CD4-positive, alpha-beta memory T cell (primary cell): ENCODE measurements around the gene DNAJC12. TPM values are rescaled to one million over a fixed set of nuclear protein-coding genes. Genes with fewer than 3 reads are reported as not detected.

Experiments
- CTCF ChIA-PET: fragments of 350-600 bp; sonication (Branson Sonifier 250); formaldehyde crosslinking; loops from one replicate; lab custom pipeline; 2021; ENCODE audit warnings: inconsistent platforms; ENCODE audit not compliant: partially characterized antibody; lab: Charles Lee
- POLR2A ChIA-PET: fragments of 350-600 bp; sonication (Branson Sonifier 250); formaldehyde crosslinking; loops from one replicate; lab custom pipeline; 2021; ENCODE audit not compliant: partially characterized antibody; lab: Charles Lee
- DNase-seq, 5 donors: peaks; one replicate each; pipeline versions ENCODE4 v3.0.0 to v3.0.0-alpha.2; 2020 to 2022; ENCODE audit warnings: mixed read lengths in 1 of 5
- H3K27ac ChIP-seq: one replicate; pipeline ENCODE4 v1.7.0; 2013; ENCODE audit warnings: low read depth, low read length
- H3K27me3 ChIP-seq: 2 replicates; pipeline ENCODE4 v1.7.0; 2013; ENCODE audit warnings: mild to moderate bottlenecking, low read length, moderate library complexity; ENCODE audit not compliant: insufficient read depth
- H3K36me3 ChIP-seq: 2 replicates; pipeline ENCODE4 v1.7.0; 2013; ENCODE audit warnings: mild to moderate bottlenecking, low read length, moderate library complexity; ENCODE audit not compliant: insufficient read depth
- H3K4me1 ChIP-seq: 2 replicates; pipeline ENCODE4 v1.7.0; 2013; ENCODE audit warnings: mild to moderate bottlenecking, low read length, moderate library complexity; ENCODE audit not compliant: insufficient read depth
- H3K4me3 ChIP-seq, 2 donors: one replicate each; pipeline ENCODE4 v1.7.0; 2013; ENCODE audit warnings: low read length in 2 of 2, mild to moderate bottlenecking in 1 of 2
- H3K9me3 ChIP-seq, 2 donors: one replicate each; pipeline ENCODE4 v1.7.0; 2013; ENCODE audit warnings: low read length in 2 of 2, control low read depth in 1 of 2; ENCODE audit not compliant: control insufficient read depth in 1 of 2
- H3K27ac Mint-ChIP-seq, 7 donors: one replicate each; pipeline ENCODE4 v1.8.0; 2020 to 2021; ENCODE audit warnings: mixed read lengths in 7 of 7, mild to moderate bottlenecking in 6 of 7, inconsistent platforms in 3 of 7, moderate library complexity in 3 of 7
- H3K27me3 Mint-ChIP-seq, 2 donors: one replicate each; pipeline ENCODE4 v1.8.0; 2020 to 2021; ENCODE audit warnings: mixed read lengths in 2 of 2
- H3K36me3 Mint-ChIP-seq, 2 donors: one replicate each; pipeline ENCODE4 v1.8.0; 2020 to 2021; ENCODE audit warnings: mixed read lengths in 2 of 2, inconsistent platforms in 1 of 2, mild to moderate bottlenecking in 1 of 2
- H3K4me1 Mint-ChIP-seq, 4 donors: one replicate each; pipeline ENCODE4 v1.8.0; 2020 to 2021; ENCODE audit warnings: mixed read lengths in 4 of 4, mild to moderate bottlenecking in 1 of 4
- H3K4me3 Mint-ChIP-seq, 8 donors: one replicate each; pipeline ENCODE4 v1.8.0; 2020 to 2021; ENCODE audit warnings: mixed read lengths in 8 of 8, mild to moderate bottlenecking in 7 of 8, moderate library complexity in 6 of 8, inconsistent platforms in 3 of 8
- H3K9me3 Mint-ChIP-seq, 8 donors: one replicate each; pipeline ENCODE4 v1.8.0; 2020 to 2021; ENCODE audit warnings: mixed read lengths in 8 of 8, mild to moderate bottlenecking in 5 of 8, inconsistent platforms in 3 of 8, moderate library complexity in 1 of 8
- intact Hi-C: fragments of 100-400 bp; cut with micrococcal nuclease; formaldehyde crosslinking; loops from one replicate; pipeline ENCODE4 v1.15.1; 2023
- polyA plus RNA-seq, 2 donors: library from polyadenylated mRNA; unstranded; fragments of 300-500 nt; fragmentation: Illumina TruSeq; gene quantifications; one replicate each; pipeline ENCODE4 v1.2.3, GENCODE V29; 2021
- total RNA-seq, 2 experiments: library from RNA; stranded (reverse); gene quantifications; one replicate each; pipeline ENCODE4 v1.2.3, GENCODE V29; 2021

Gene DNAJC12
- total and polyA plus RNA-seq, 4 experiments from 2014 or later = 0.22 TPM; not detected in 3

DNA sequence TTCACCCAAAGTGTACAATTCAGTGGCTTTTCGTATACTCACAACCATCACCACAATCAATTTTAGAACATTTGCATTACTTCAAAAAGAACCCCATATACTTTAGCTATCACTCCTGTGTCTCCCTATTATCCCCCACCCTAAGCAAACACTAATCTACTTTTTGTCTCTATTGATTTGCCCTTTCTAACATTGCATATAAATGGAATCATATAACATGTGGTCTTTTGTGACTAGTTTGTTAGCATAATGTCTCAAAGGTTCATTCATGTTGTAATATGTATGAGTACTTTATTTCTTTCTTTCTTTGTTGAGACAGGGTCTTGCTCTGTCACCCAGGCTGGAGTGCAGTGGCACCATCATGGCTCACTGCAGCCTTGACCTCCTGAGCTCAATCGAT, 21.0 kb upstream of the DNAJC12 start:
- ChIA-PET CTCF (interaction anchor here (0.6 to 6.5 kb wide), 5 partner anchors 9 to 444 kb away, joined by 3 to 190 read pairs (median 3); no protein-coding TSS in a partner anchor), POLR2A (no interaction called here)
- H3K27ac ChIP-seq = no peak overlapping the region
- no peaks in the 10 kb centered on the region for H3K9me3 ChIP-seq
- no peaks in the 10 kb centered on the region for H3K36me3 ChIP-seq
- Mint-ChIP-seq H3K9me3 (no peaks in the 10 kb centered on the region), H3K4me1 (peaks cover 2 to 9% (median 5%) of the 10 kb centered on the region in 4 donors), H3K4me3 (no peak overlapping the region), H3K27ac (no peak overlapping the region), H3K36me3 (no peaks in the 10 kb centered on the region), H3K27me3 (no peaks in the 10 kb centered on the region)
- intact Hi-C loops = no loop called here
- H3K4me1 ChIP-seq = no peaks in the 10 kb centered on the region
- no peak for DNase-seq
- no peaks in the 10 kb centered on the region for H3K27me3 ChIP-seq
- H3K4me3 ChIP-seq = no peak overlapping the region

DNA sequence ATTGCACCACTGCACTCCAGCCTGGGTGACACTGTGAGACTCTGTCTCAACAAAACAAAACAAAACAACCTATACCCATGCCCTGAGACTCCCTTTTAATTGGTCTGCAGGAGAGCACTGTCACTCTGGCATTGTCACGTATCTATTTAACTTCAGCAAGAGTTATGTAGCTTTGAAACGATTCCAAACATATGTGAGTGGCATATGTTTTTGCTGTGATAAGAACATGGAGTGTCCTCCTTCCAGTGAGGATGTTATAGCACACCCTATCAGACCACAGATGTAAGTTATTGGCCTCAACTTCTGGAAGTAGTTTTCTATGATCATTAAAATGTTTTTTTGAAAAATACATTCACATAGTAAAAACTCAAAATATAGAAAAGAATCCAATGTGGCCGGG, 15.5 kb upstream of the DNAJC12 start:
- Mint-ChIP-seq H3K27ac (no peak overlapping the region), H3K4me3 (no peak overlapping the region), H3K36me3 (peaks cover 0 to 6% of the 10 kb centered on the region in 2 donors), H3K27me3 (no peaks in the 10 kb centered on the region), H3K4me1 (peaks cover 7 to 26% (median 11%) of the 10 kb centered on the region in 4 donors), H3K9me3 (no peaks in the 10 kb centered on the region)
- POLR2A ChIA-PET = no interaction called here
- intact Hi-C loops = no loop called here
- Histone ChIP-seq H3K27ac (no peak overlapping the region), H3K9me3 (no peaks in the 10 kb centered on the region), H3K36me3 (no peaks in the 10 kb centered on the region), H3K4me1 (peaks cover 8% of the 10 kb centered on the region), H3K27me3 (no peaks in the 10 kb centered on the region), H3K4me3 (no peak overlapping the region)
- DNase-seq = no peak
- CTCF ChIA-PET = interaction anchor here (1.0 to 6.5 kb wide), 4 partner anchors 9 to 304 kb away, joined by 3 to 190 read pairs (median 4); no protein-coding TSS in a partner anchor

- intact Hi-C loops = no loop called here
- H3K4me3 Mint-ChIP-seq = peak overlapping the region in 1 of 8 donors; percentile 23
- H3K27me3 Mint-ChIP-seq = no peaks in the 10 kb centered on the region
- Histone ChIP-seq H3K4me3 (no peak overlapping the region), H3K36me3 (no peaks in the 10 kb centered on the region), H3K4me1 (peaks cover 8% of the 10 kb centered on the region), H3K27me3 (no peaks in the 10 kb centered on the region), H3K27ac (no peak overlapping the region), H3K9me3 (no peaks in the 10 kb centered on the region)
- peaks cover 0 to 6% of the 10 kb centered on the region in 2 donors for H3K36me3 Mint-ChIP-seq
- ChIA-PET CTCF (interaction anchor here (1.0 to 6.5 kb wide), 4 partner anchors 193 to 305 kb away, joined by 3 to 190 read pairs (median 11); no protein-coding TSS in a partner anchor), POLR2A (no interaction called here)
- DNase-seq = no peak
- no peaks in the 10 kb centered on the region for H3K9me3 Mint-ChIP-seq
- H3K27ac Mint-ChIP-seq = no peak overlapping the region
- H3K4me1 Mint-ChIP-seq = peaks cover 7 to 26% (median 11%) of the 10 kb centered on the region in 4 donors
Measured at GRCh38 chr10:67852761-67853160, 14.8 kb upstream of the DNAJC12 start.

DNA sequence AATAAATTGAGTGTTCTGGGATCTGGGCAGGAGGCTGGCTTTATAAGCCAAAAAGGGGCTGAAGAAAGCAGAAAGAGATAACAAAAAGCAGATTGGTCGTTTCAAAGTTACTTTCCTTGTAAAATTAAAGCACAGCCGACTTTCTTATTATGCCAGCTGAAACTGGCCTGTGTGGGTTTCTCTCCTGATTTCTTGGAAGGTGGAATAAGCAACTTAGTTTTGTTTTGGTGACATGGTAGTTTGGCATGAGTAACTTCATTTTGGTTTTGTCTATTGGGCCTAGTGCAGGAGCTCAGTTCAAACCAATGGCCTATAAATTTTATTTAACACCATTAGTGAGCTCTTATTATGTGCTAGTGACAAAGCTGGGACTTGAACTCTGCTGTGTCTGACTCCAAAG, 13.2 kb upstream of the DNAJC12 start:
- DNase-seq = no peak
- ChIA-PET CTCF (interaction anchor here (0.8 to 2.6 kb wide), 2 partner anchors 36 to 306 kb away, joined by 3 to 18 read pairs; no protein-coding TSS in a partner anchor), POLR2A (interaction anchor here (0.8 to 1.3 kb wide), 3 partner anchors 33 to 224 kb away, joined by 3 read pairs; partner anchors contain the start of genes HERC4 and SIRT1)
- H3K27me3 Mint-ChIP-seq = no peaks in the 10 kb centered on the region
- Histone ChIP-seq H3K27me3 (no peaks in the 10 kb centered on the region), H3K27ac (no peak overlapping the region), H3K9me3 (no peaks in the 10 kb centered on the region), H3K36me3 (no peaks in the 10 kb centered on the region), H3K4me3 (no peak overlapping the region), H3K4me1 (peaks cover 8% of the 10 kb centered on the region)
- H3K27ac Mint-ChIP-seq = peak overlapping the region in 1 of 7 donors; percentile 31
- peaks cover 0 to 2% (median 0%) of the 10 kb centered on the region in 8 donors for H3K9me3 Mint-ChIP-seq
- peaks cover 0 to 6% of the 10 kb centered on the region in 2 donors for H3K36me3 Mint-ChIP-seq
- H3K4me3 Mint-ChIP-seq = peak overlapping the region in 4 of 8 donors; percentile 3 to 52 (median 34)
- peaks cover 7 to 26% (median 11%) of the 10 kb centered on the region in 4 donors for H3K4me1 Mint-ChIP-seq
- intact Hi-C loops = no loop called here

DNA sequence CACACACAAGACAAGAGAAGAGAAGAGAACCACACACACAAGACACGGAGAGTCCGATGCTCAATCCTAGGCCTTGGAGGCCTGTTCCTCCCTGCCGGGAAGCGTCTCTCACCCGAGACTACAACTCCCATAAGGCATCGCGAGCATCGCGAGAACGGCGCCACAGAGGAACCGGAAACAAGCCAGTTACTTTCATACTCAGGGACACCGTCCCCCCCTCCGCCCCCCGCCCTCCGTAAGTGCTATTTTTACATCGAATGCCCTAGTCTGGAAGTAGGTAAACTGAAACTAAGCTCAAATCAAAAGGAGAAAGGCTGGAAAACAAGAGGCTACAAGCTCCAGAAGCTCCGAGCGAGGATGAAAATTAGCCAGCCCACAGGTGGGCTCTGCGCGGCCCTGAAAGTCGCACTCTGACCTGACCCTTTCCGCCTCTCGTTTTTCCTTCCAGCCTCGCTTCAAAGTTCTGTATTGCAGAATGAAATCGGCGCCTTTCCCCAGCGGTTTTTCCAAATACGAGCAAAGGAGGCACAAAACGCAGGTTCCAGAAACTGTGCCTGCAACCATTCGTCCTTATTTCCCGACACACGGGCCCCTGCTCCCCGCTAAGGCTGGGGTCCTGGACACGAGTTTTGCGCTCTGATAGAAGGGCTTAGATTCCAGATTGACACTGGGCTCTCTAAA, 11.5 kb upstream of the DNAJC12 start:
- peak overlapping the region; percentile 90 to 99 (median 96) for H3K4me3 Mint-ChIP-seq
- intact Hi-C loops = loop anchor here (1.0 kb wide), 5 partner anchors 35 to 1052 kb away; partner anchors contain the start of genes DDX50, HERC4 and SIRT1
- H3K9me3 Mint-ChIP-seq = peaks cover 0 to 2% (median 0%) of the 10 kb centered on the region in 8 donors
- CTCF ChIA-PET = interaction anchor here (0.6 to 1.9 kb wide), 5 partner anchors 8 to 196 kb away, joined by 3 to 13 read pairs (median 3); partner anchors contain the start of gene SIRT1
- H3K9me3 ChIP-seq = no peaks in the 10 kb centered on the region
- H3K36me3 ChIP-seq = no peaks in the 10 kb centered on the region
- peak; percentile 87 to 93 (median 90) for DNase-seq
- H3K27me3 Mint-ChIP-seq = no peaks in the 10 kb centered on the region
- H3K27me3 ChIP-seq = no peaks in the 10 kb centered on the region
- H3K27ac ChIP-seq = peak overlapping the region; percentile 85
- peaks cover 8% of the 10 kb centered on the region for H3K4me1 ChIP-seq
- H3K4me1 Mint-ChIP-seq = peaks cover 2 to 17% (median 7%) of the 10 kb centered on the region in 4 donors
- H3K27ac Mint-ChIP-seq = peak overlapping the region; percentile 85 to 99 (median 97)
- POLR2A ChIA-PET = interaction anchor here (0.6 to 1.9 kb wide), 5 partner anchors 35 to 482 kb away, joined by 3 to 20 read pairs (median 7); partner anchors contain the start of genes HNRNPH3, PBLD and SIRT1
- H3K4me3 ChIP-seq = peak overlapping the region; percentile 70 to 98
- H3K36me3 Mint-ChIP-seq = peaks cover 0 to 6% of the 10 kb centered on the region in 2 donors

DNA sequence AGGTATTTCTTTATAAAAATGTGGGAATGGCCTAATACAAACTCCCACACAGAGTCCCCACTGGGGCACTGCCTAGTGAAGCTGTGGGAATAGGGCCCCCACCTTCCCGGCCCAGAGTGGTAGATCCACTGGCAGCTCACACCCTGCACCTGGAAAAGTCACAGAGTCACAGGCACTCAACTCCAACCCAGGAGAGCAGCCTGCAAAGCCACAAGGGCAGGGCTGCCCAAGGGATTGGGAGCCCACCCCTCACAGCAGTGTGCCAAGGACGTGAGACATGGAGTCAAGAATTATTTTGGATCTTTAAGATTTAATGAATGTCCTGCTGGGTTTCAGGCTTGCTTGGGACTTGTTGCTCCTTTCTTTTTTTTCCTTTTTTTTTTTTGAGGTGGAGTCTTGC, 5.3 kb upstream of the DNAJC12 start:
- Histone ChIP-seq H3K36me3 (no peaks in the 10 kb centered on the region), H3K4me1 (no peaks in the 10 kb centered on the region), H3K9me3 (no peaks in the 10 kb centered on the region), H3K27ac (no peak overlapping the region), H3K27me3 (no peaks in the 10 kb centered on the region), H3K4me3 (no peak overlapping the region)
- no peak overlapping the region for H3K27ac Mint-ChIP-seq
- no peaks in the 10 kb centered on the region for H3K27me3 Mint-ChIP-seq
- no peaks in the 10 kb centered on the region for H3K36me3 Mint-ChIP-seq
- peaks cover 2 to 15% (median 8%) of the 10 kb centered on the region in 8 donors for H3K9me3 Mint-ChIP-seq
- no peak overlapping the region for H3K4me3 Mint-ChIP-seq
- no peak for DNase-seq
- intact Hi-C loops = no loop called here
- CTCF ChIA-PET = no interaction called here
- POLR2A ChIA-PET = no interaction called here
- H3K4me1 Mint-ChIP-seq = no peaks in the 10 kb centered on the region

DNA sequence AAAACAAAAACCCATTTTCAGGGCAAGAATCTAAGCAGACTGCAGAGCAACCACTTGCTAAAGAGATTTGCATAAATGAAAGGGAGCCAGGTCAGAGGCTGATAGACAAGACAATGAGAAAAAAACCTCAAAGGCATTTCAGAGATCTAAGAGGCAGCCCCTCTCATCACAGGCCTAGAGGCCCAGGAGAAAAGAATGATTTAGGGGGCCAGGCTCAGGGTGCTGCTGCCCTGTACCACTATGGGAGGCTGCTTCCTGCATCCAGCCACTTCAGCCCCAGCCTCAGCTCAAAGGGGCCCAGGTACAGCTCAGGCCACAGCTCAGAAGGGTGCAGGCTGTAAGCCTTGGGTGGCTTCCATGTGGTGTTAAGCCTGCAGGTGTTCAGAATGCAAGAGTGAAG, 3.7 kb upstream of the DNAJC12 start:
- H3K36me3 Mint-ChIP-seq = no peaks in the 10 kb centered on the region
- POLR2A ChIA-PET = no interaction called here
- intact Hi-C loops = no loop called here
- H3K9me3 Mint-ChIP-seq = peaks cover 2 to 15% (median 8%) of the 10 kb centered on the region in 8 donors
- no peak overlapping the region for H3K4me3 Mint-ChIP-seq
- H3K9me3 ChIP-seq = no peaks in the 10 kb centered on the region
- H3K27me3 ChIP-seq = no peaks in the 10 kb centered on the region
- H3K27ac Mint-ChIP-seq = no peak overlapping the region
- peaks cover 0 to 4% (median 2%) of the 10 kb centered on the region in 4 donors for H3K4me1 Mint-ChIP-seq
- no peaks in the 10 kb centered on the region for H3K36me3 ChIP-seq
- H3K27me3 Mint-ChIP-seq = no peaks in the 10 kb centered on the region
- H3K4me1 ChIP-seq = no peaks in the 10 kb centered on the region
- DNase-seq = no peak
- no peak overlapping the region for H3K27ac ChIP-seq
- CTCF ChIA-PET = interaction anchor here (1.5 kb wide), 1 partner anchor 14 kb away, joined by 3 read pairs; no protein-coding TSS in a partner anchor
- no peak overlapping the region for H3K4me3 ChIP-seq
